ENCODE data around the gene VPS26C. TPM values are rescaled to one million over a fixed set of nuclear protein-coding genes. Genes with fewer than 3 reads are reported as not detected.

VPS26C gene
- total RNA-seq, 1 donor from 2014 or later, result 57.6 TPM

DNA sequence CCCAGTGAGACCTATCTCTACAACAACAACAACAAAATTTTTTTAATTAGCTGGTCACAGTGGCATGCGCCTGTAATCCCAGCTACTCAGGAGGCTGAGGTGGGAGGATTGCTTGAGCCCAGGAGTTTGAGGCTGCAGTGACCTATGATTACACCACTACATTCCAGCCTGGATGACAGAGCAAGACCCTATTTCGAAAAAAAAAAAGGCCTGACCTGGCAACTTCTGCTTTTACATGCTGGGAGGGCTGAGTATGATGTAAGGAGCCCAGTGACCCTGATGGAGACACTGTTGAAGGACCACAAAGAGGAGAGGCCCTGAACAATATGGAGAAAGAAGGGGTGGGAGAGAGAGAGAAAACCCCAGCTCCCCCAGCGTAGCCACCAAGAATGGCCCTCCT is 9.2 kb upstream of the VPS26C start:
- intact Hi-C loops (cut with DNase I), result no loop called here

DNA sequence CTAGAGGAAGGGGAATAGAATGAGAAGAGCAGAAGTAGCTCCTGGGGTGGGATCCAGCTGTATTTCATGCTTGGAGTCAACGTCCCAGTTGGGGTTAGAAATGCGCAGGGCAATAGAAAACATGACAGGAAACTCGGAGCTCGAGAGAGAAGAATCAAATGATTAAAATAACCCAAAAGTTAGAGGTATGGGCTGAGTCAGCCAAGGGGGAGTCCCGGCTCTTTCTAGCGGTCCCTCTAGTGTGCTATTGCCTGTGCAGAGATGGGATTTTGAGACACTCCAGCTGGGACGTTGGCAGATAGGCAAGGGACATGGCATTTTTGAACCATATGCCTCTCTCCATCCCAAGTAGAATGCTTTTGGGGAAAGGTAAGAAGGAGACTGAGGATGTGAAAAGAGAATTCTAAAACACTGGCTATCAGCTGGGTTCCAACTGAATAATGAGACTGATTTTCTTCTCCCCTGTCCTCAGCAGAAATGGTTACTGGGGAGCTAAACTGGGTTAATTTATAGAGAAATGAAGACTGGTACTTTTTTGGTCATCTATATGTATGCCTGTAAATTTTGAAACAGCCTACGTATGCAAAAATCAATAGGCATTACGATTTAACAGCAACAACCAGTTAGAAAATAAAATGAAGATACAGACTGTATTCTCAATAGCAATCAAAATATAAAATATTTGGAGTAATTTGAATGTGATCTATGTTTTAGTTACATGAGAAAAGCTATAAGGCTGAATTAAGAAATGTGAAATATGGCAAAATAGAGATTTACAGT is 7.0 kb upstream of the VPS26C start:
- H3K27me3 ChIP-seq, result no peaks in the 10 kb centered on the region
- H3K9me3 ChIP-seq, result no peaks in the 10 kb centered on the region
- no peak overlapping the region for H3K27ac ChIP-seq
- no peak for DNase-seq
- no peak for ATAC-seq
- no peaks in the 10 kb centered on the region for H3K4me1 ChIP-seq
- no peaks in the 10 kb centered on the region for H3K36me3 ChIP-seq
- no peak overlapping the region for H3K4me3 ChIP-seq
- TF ChIP-seq, protein P1, sequence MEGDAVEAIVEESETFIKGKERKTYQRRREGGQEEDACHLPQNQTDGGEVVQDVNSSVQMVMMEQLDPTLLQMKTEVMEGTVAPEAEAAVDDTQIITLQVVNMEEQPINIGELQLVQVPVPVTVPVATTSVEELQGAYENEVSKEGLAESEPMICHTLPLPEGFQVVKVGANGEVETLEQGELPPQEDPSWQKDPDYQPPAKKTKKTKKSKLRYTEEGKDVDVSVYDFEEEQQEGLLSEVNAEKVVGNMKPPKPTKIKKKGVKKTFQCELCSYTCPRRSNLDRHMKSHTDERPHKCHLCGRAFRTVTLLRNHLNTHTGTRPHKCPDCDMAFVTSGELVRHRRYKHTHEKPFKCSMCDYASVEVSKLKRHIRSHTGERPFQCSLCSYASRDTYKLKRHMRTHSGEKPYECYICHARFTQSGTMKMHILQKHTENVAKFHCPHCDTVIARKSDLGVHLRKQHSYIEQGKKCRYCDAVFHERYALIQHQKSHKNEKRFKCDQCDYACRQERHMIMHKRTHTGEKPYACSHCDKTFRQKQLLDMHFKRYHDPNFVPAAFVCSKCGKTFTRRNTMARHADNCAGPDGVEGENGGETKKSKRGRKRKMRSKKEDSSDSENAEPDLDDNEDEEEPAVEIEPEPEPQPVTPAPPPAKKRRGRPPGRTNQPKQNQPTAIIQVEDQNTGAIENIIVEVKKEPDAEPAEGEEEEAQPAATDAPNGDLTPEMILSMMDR (IDR thresholded peaks at IDR 0.05), result no peak
- intact Hi-C loops (cut with DNase I), result no loop called here

More for the DNA sequence above, 9.2 kb upstream of the VPS26C start:
- no peak overlapping the region for H3K27ac ChIP-seq
- H3K4me1 ChIP-seq, result no peaks in the 10 kb centered on the region
- no peaks in the 10 kb centered on the region for H3K27me3 ChIP-seq
- TF ChIP-seq, protein P1 (IDR thresholded peaks at IDR 0.05), result no peak
- no peak for ATAC-seq
- no peak overlapping the region for H3K4me3 ChIP-seq
- H3K36me3 ChIP-seq, result no peaks in the 10 kb centered on the region
- H3K9me3 ChIP-seq, result no peaks in the 10 kb centered on the region
- DNase-seq, result no peak

DNA sequence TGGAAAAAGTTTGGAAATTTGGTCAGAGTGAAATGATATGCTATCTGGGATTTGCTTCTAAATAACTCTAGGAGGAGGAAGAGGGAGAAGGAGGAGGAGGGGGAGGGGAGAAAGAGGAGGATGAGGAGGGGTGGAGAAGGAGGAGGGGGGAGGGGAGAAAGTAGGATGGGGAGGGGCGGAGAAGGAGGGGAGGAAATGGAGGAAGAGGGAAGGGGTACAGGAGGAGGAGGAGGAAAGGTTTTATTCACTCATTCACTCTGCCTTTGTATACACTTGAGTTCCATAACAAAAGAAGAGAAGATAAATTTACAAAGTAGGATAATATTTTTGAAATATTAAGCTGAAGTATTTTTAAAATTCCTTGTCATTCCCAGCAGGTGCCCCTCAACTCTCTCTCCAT is 6.3 kb upstream of the VPS26C start:
- no peak overlapping the region for H3K27ac ChIP-seq
- H3K36me3 ChIP-seq, result no peaks in the 10 kb centered on the region
- H3K27me3 ChIP-seq, result no peaks in the 10 kb centered on the region
- TF ChIP-seq, protein P1 (IDR thresholded peaks at IDR 0.05), result no peak
- no peaks in the 10 kb centered on the region for H3K9me3 ChIP-seq
- intact Hi-C loops (cut with DNase I), result no loop called here
- no peaks in the 10 kb centered on the region for H3K4me1 ChIP-seq
- DNase-seq, result no peak
- ATAC-seq, result no peak
- no peak overlapping the region for H3K4me3 ChIP-seq

DNA sequence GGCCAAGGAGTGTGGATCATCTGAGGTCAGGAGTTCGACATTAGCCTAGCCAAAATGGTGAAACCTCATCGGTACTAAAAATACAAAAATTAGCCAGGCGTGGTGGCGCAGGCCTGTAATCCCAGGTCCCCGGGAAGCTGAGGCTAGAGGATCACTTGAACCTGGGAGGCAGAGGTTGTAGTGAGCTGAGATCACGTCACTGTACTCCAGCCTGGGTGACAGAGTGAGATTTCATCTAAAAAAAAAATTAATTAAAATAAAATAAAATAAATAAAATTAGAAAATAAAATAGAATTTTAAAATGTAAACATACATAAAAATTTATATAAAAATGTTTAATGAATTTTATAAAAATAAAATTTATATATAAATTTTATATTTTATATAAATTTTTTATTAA is 5.8 kb upstream of the VPS26C start:
- TF ChIP-seq, protein P1 (IDR thresholded peaks at IDR 0.05), result no peak
- intact Hi-C loops (cut with DNase I), result no loop called here
- H3K36me3 ChIP-seq, result no peaks in the 10 kb centered on the region
- H3K9me3 ChIP-seq, result no peaks in the 10 kb centered on the region
- no peak for DNase-seq
- no peak overlapping the region for H3K27ac ChIP-seq
- no peak for ATAC-seq
- H3K4me3 ChIP-seq, result no peak overlapping the region
- no peaks in the 10 kb centered on the region for H3K27me3 ChIP-seq
- H3K4me1 ChIP-seq, result no peaks in the 10 kb centered on the region

DNA sequence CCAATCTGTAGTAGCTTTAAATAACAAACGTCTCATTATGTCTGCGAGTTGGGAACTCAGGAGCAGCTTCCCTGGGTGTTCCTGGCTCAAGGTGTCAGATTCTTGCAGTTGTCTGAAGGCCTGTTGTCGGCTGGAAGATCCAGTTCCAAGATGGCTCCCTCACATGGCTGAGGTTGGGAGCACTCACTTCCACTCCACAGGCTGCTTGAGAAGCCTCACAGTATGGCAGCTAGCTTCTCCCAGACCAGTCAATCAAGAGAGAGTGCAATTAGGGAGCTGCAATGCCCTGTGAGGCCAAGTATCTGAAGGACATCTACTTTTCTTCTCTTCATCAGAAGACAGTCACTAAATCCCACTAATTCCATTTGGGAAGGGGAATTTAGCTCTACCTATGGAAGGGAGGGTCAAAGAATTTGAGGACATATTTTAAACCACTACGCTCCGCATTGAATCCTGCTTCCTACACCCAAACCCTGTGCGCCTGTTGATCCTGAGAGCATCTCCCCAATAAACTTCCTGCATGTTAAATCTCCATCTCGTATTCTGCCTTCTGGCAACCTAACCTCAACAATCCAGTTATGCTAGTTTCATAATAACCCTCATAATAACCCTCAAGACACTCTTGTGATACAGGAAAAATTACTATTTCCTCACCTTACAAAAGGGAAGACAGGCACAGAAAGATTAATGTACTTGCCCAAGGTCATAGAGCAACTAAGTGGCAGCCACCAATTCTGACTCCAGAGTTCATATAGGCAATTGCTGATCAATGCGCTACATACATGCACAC is 3.6 kb upstream of the VPS26C start:
- no peaks in the 10 kb centered on the region for H3K27me3 ChIP-seq
- ATAC-seq (no peak), DNase-seq (no peak)
- H3K36me3 ChIP-seq, result no peaks in the 10 kb centered on the region
- TF ChIP-seq, protein P1 (IDR thresholded peaks at IDR 0.05), result no peak
- no peaks in the 10 kb centered on the region for H3K9me3 ChIP-seq
- peak overlapping the region; percentile 21 for H3K27ac ChIP-seq
- intact Hi-C loops (cut with DNase I), result no loop called here
- H3K4me1 ChIP-seq, result peaks cover 7% of the 10 kb centered on the region
- H3K4me3 ChIP-seq, result no peak overlapping the region
